GM12878 (cell line): ENCODE data around the gene NTF4. TPM values are rescaled to one million over a fixed set of nuclear protein-coding genes. Genes with fewer than 3 reads are reported as not detected.
A peak's percentile ranks its signal among the peaks of the same experiment; 100 is the strongest.
"Not testable (repeated sequence)": the region's sequence is repeated elsewhere in the genome, so short reads cannot be mapped to it uniquely, and the experiment has no call there.

Experiments
- ATAC-seq: fragments of 200-7000 bp; cut with Tn5 transposase; 3 replicates; pipeline ENCODE4 v1.9.1; 2020; ENCODE audit warnings: mild to moderate bottlenecking, moderate library complexity
- BruUV-seq: library from RNA; stranded (reverse); fragments of 400-500 nt; replicated peaks from 2 replicates; lab custom pipeline; 2021; lab: Mats Ljungman, UMichigan
- CTCF ChIA-PET: fragments of 300-600 bp; sonication (Branson Sonifier 250); formaldehyde crosslinking; extraction: SDS; loops from one replicate; lab custom pipeline; 2021; ENCODE audit warnings: inconsistent platforms; lab: Yijun Ruan, JAX
- POLR2A ChIA-PET: fragments of 350-600 bp; formaldehyde crosslinking; extraction: SDS; loops from one replicate; lab custom pipeline; 2021; ENCODE audit warnings: inconsistent platforms; lab: Charles Lee
- RAD21 ChIA-PET: fragments of 300-600 bp; sonication (Branson Sonifier 250); formaldehyde crosslinking; loops from one replicate; lab custom pipeline; 2023; ENCODE audit warnings: antibody characterized with exemption; ENCODE audit not compliant: unreplicated experiment; lab: Charles Lee
- SMC1A ChIA-PET: fragments of 300-600 bp; sonication (Branson Sonifier 250); formaldehyde crosslinking; loops from one replicate; lab custom pipeline; 2023; ENCODE audit not compliant: unreplicated experiment, uncharacterized antibody; lab: Charles Lee
- DNase-seq: peaks from one replicate; pipeline ENCODE4 v3.0.0-alpha.2; 2011; ENCODE audit warnings: low read depth, low spot score
- FAIRE-seq: peaks from 3 replicates; lab custom pipeline; 2011; peaks lifted over from hg19 to GRCh38; lab: Jason Lieb, UNC
- H2AFZ ChIP-seq: 2 replicates; pipeline ENCODE4 v1.6.0; 2011; ENCODE audit warnings: low read depth, low read length, control low read depth; ENCODE audit not compliant: control insufficient read depth
- H3K27ac ChIP-seq: 2 replicates; pipeline ENCODE4 v1.5.1; 2011; ENCODE audit warnings: control low read depth; ENCODE audit not compliant: control insufficient read depth, insufficient read depth
- H3K27me3 ChIP-seq, 2 experiments: replicated peaks in 1 of 2; 2 replicates each; pipeline versions ENCODE4 v1.6.0 to v1.6.1; 2011; ENCODE audit warnings: low read length in 1 of 2; ENCODE audit not compliant: control insufficient read depth in 2 of 2, insufficient read depth in 2 of 2
- H3K36me3 ChIP-seq, 2 experiments: 2 replicates each; pipeline ENCODE4 v1.5.1; 2011; ENCODE audit warnings: low read length in 1 of 2; ENCODE audit not compliant: control insufficient read depth in 2 of 2, insufficient read depth in 2 of 2
- H3K4me1 ChIP-seq: 2 replicates; pipeline ENCODE4 v1.6.1; 2011; ENCODE audit warnings: mild to moderate bottlenecking, low read length, moderate library complexity, mixed read lengths; ENCODE audit not compliant: control insufficient read depth, insufficient read depth
- H3K4me2 ChIP-seq: 2 replicates; pipeline ENCODE4 v1.6.0; 2011; ENCODE audit warnings: control low read depth; ENCODE audit not compliant: control insufficient read depth, insufficient read depth
- H3K4me3 ChIP-seq: fragments of 200-600 bp; sonication (generic); 2 replicates; pipeline ENCODE4 v1.5.1; 2016
- H3K79me2 ChIP-seq: 2 replicates; pipeline ENCODE4 v1.6.0; 2011; ENCODE audit warnings: low read length; ENCODE audit not compliant: control insufficient read depth, insufficient read depth
- H3K9ac ChIP-seq: 2 replicates; pipeline ENCODE4 v1.8.0; 2011; ENCODE audit warnings: low read length, control low read depth, mixed read lengths; ENCODE audit not compliant: control insufficient read depth, insufficient read depth
- H3K9me3 ChIP-seq: replicated peaks from 3 replicates; pipeline ENCODE4 v1.5.1; 2011; ENCODE audit warnings: mild to moderate bottlenecking, low read length; ENCODE audit not compliant: control insufficient read depth, insufficient read depth
- H4K20me1 ChIP-seq: 2 replicates; pipeline ENCODE4 v1.6.0; 2011; ENCODE audit not compliant: control insufficient read depth, insufficient read depth
- ATF7 ChIP-seq: fragments of 450-650 bp; IDR thresholded peaks from 2 replicates; pipeline ENCODE4 v1.6.1; 2016; ENCODE audit warnings: low read depth, mild to moderate bottlenecking
- CREB1 ChIP-seq: IDR thresholded peaks from 2 replicates; pipeline ENCODE4 v1.6.1; 2012; ENCODE audit warnings: low read depth, mild to moderate bottlenecking, inconsistent platforms
- CREM ChIP-seq: IDR thresholded peaks from 2 replicates; pipeline ENCODE4 v1.6.1; 2014; ENCODE audit warnings: antibody characterized with exemption, low read depth
- NFYB ChIP-seq: IDR thresholded peaks from 2 replicates; pipeline ENCODE4 v1.6.1; 2011; ENCODE audit warnings: low read depth, mild to moderate bottlenecking, low read length, improper control_type of control experiment, moderate library complexity; ENCODE audit not compliant: insufficient read depth
- SREBF2 ChIP-seq: IDR thresholded peaks from 2 replicates; pipeline ENCODE4 v1.6.1; 2012; ENCODE audit warnings: mild to moderate bottlenecking, low read length
- WGBS: methylation state at CpG from one replicate; pipeline ENCODE4 v1.1.6; 2016; ENCODE audit warnings: low lambda C conversion rate; ENCODE audit not compliant: insufficient replicate concordance, insufficient coverage; ENCODE audit errors: missing lambda C conversion rate; 5-methylcytosine and 5-hydroxymethylcytosine counted together
- in situ Hi-C: fragments of 300-500 bp; cut with MboI; formaldehyde crosslinking; loops from 9 replicates; pipeline ENCODE4 v1.14.3; 2018; ENCODE audit warnings: mixed read lengths
- intact Hi-C: fragments of 100-400 bp; cut with micrococcal nuclease; formaldehyde crosslinking; loops from one replicate; pipeline ENCODE4 v1.14.2; 2022; ENCODE audit not compliant: unreplicated experiment
- polyA plus RNA-seq, 11 experiments: library from polyadenylated mRNA; depleted of rRNA in 4 of 11; unstranded in 6 of 11; stranded (reverse) in 5 of 11; fragments of >200 nt; fragmentation: Nextera tagmentation in 4 of 11; fragmentation: Illumina TruSeq in 1 of 11; extraction: Ambion mirVana in 4 of 11; extraction: Trizol in 1 of 11; gene quantifications; 1 replicate in 1 of 11; 2 replicates in 10 of 11; pipeline versions ENCODE4 v1.2.1 to v1.2.3, GENCODE V29; 2011 to 2016; ENCODE audit warnings: inconsistent platforms in 2 of 11, missing spikeins in 2 of 11, low read depth in 1 of 11
- total RNA-seq, 4 experiments: library from RNA; depleted of rRNA in 3 of 4; stranded (reverse); fragments of >200 nt in 3 of 4; fragmentation: Illumina TruSeq in 1 of 4; extraction: Trizol in 1 of 4; gene quantifications; 2 replicates each; pipeline versions ENCODE4 v1.2.1 to v1.2.3, GENCODE V29; 2013 to 2021
- TF ChIP-seq, protein P1 (sequence below), 3 experiments: IDR thresholded peaks in 2 of 3; conservative IDR thresholded peaks in 1 of 3; 2 replicates each; pipeline ENCODE4 v1.5.1; 2011; ENCODE audit warnings: low read depth in 3 of 3, low read length in 3 of 3, mild to moderate bottlenecking in 3 of 3, control low read depth in 2 of 3, moderate library complexity in 2 of 3, inconsistent platforms in 1 of 3, mixed read lengths in 1 of 3; ENCODE audit not compliant: control insufficient read depth in 2 of 3, insufficient read depth in 1 of 3; ENCODE audit errors: extremely low read depth in 1 of 3

NTF4 gene
- total and polyA plus RNA-seq, 10 of the 15 experiments (the other 5 are each of a cell fraction or from before 2014, with no cell fraction given), result not detected

DNA sequence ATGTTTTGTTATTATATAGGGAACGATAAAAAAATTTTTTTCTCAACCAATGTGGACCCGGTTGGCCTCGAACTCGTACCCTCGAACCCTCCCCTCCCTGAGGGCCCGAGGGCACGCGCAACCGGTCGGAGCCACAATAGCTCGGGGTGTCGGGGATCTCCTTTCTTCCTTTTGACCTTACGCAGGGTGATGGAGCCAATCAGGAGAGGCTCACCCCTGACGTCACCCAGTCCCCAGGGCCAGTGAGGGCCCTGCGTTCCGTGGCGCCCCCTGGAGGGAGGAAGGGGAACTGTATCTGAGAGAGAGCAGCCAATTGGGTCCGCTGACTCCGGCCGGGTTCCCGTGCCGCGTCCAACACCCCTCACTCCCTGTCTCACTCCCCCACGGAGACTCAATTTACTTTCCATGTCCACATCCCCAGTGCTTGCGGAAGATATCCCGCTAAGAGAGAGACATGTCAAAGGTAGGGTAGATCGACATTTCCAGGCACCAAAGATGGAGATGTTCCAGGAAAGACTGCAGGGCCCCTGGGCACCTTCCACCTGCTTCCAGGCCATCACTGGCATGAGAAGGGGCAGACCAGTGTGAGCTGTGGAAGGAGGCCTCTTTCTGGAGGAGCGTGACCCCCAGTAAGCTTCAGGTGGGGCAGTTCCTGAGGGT, 32.8 kb downstream of the NTF4 start, which contains the start of gene CGB2:
CGB2 (plus strand) TSS at position 249 of the 660 bp plus-strand sequence; CDS start at position 455, 206 bp downstream.
- TF ChIP-seq ATF7, result peak; percentile 27; the same call in 1 of the 2 replicates
- 0 out of 2 replicates have a peak, but pooled peaks have one; percentile 22 for TF ChIP-seq NFYB
- peak; percentile 77 for TF ChIP-seq SREBF2
- TF ChIP-seq, protein P1, sequence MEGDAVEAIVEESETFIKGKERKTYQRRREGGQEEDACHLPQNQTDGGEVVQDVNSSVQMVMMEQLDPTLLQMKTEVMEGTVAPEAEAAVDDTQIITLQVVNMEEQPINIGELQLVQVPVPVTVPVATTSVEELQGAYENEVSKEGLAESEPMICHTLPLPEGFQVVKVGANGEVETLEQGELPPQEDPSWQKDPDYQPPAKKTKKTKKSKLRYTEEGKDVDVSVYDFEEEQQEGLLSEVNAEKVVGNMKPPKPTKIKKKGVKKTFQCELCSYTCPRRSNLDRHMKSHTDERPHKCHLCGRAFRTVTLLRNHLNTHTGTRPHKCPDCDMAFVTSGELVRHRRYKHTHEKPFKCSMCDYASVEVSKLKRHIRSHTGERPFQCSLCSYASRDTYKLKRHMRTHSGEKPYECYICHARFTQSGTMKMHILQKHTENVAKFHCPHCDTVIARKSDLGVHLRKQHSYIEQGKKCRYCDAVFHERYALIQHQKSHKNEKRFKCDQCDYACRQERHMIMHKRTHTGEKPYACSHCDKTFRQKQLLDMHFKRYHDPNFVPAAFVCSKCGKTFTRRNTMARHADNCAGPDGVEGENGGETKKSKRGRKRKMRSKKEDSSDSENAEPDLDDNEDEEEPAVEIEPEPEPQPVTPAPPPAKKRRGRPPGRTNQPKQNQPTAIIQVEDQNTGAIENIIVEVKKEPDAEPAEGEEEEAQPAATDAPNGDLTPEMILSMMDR (IDR thresholded peaks at IDR 0.05 in 2 of 3, conservative IDR thresholded peaks at IDR 0.05 in 1 of 3; ENCODE audit: control insufficient read depth in 2 of 3, extremely low read depth in 1 of 3, insufficient read depth in 1 of 3, low read depth in 3 of 3, low read length in 3 of 3), result peak in 2 of 3 experiments; percentile 12 to 43; a peak in 2 of 6 replicates
- TF ChIP-seq CREM, result 0 out of 2 replicates have a peak, but pooled peaks have one; percentile 18
- TF ChIP-seq CREB1, result peak; percentile 44; the same call in 1 of the 2 replicates
- H3K79me2 ChIP-seq, H3K4me2 ChIP-seq, in situ Hi-C loops, FAIRE-seq, H3K4me3 ChIP-seq, POLR2A ChIA-PET, H3K9ac ChIP-seq, H3K4me1 ChIP-seq, intact Hi-C loops, H4K20me1 ChIP-seq, BruUV-seq, H2AFZ ChIP-seq, H3K27ac ChIP-seq, SMC1A ChIA-PET, H3K27me3 ChIP-seq, H3K9me3 ChIP-seq, H3K36me3 ChIP-seq: not testable (repeated sequence)
- RAD21 ChIA-PET, result interaction anchor here (1.2 kb wide), 1 partner anchor 38 kb away, joined by 3 read pairs; the partner anchor contains the start of genes GYS1 and RUVBL2
- peak; percentile 77 for ATAC-seq
- CTCF ChIA-PET, result interaction anchor here (1.4 kb wide), 1 partner anchor 38 kb away, joined by 5 read pairs; the partner anchor contains the start of genes GYS1 and RUVBL2
- 33% methylated on average over 17 of the region's 28 CpGs for WGBS
- DNase-seq, result peak; percentile 25

DNA sequence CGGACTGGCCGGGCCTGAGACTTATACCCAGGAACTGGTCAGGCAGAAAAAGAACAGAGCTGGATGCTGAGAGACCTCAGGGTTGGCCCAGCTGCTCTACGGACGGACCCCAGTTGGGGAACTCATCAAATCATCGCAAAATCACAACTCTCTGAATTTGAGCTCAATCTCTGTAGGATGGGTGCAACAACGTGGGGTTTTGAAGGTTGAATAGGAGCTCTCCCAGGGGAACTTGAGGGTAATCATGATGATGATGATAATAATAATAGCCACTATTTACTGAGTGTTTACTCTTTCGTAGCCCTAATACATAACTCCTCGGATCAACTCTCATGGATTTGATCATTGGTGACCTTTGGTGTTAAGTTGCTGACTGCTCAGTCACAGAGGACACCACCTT, 34.3 kb downstream of the NTF4 start:
- POLR2A ChIA-PET, SMC1A ChIA-PET: not testable (repeated sequence)
- CTCF ChIA-PET, result interaction anchor here (0.6 to 1.0 kb wide), 2 partner anchors 33 to 194 kb away, joined by 3 read pairs; partner anchors contain the start of gene HSD17B14

More for the DNA sequence above, 34.3 kb downstream of the NTF4 start:
- ATAC-seq, BruUV-seq, in situ Hi-C loops, intact Hi-C loops, H3K79me2 ChIP-seq, H3K27me3 ChIP-seq, H3K9me3 ChIP-seq, H3K27ac ChIP-seq, H3K36me3 ChIP-seq, H4K20me1 ChIP-seq, H3K9ac ChIP-seq, DNase-seq, FAIRE-seq, H2AFZ ChIP-seq, RAD21 ChIA-PET, H3K4me3 ChIP-seq, H3K4me1 ChIP-seq, H3K4me2 ChIP-seq: not testable (repeated sequence)
- 46% methylated on average over 6 of the region's 8 CpGs for WGBS
